HG03196 (cell line): ENCODE data around the gene PLCZ1.

Source experiments
- ATAC-seq: cut with Tn5 transposase; IDR thresholded peaks from one replicate; pipeline ENCODE4 v1.9.1; 2021; ENCODE audit not compliant: unreplicated experiment

PLCZ1 gene

GRCh38 chr12:18634382-18634781 is 103.4 kb downstream of the PLCZ1 start:
- ATAC-seq, result no peak
